Liver (tissue), 9 donors: ENCODE data around the gene SLN. TPM values are rescaled to one million over a fixed set of nuclear protein-coding genes. Genes with fewer than 3 reads are reported as not detected.

Source experiments
- DNase-seq: peaks from one replicate; pipeline ENCODE4 v3.0.0-alpha.2; 2017; ENCODE audit warnings: low spot score
- H3K27ac ChIP-seq, 2 donors: one replicate each; pipeline ENCODE4 v1.7.0; 2013; ENCODE audit warnings: inconsistent platforms in 2 of 2, low read length in 2 of 2, control low read depth in 1 of 2, low read depth in 1 of 2, mild to moderate bottlenecking in 1 of 2
- H3K27me3 ChIP-seq, 4 donors: one replicate each; pipeline versions ENCODE4 v1.6.1 to v1.7.0; 2013; ENCODE audit warnings: low read length in 3 of 4, inconsistent platforms in 1 of 4, mild to moderate bottlenecking in 1 of 4, moderate library complexity in 1 of 4; ENCODE audit not compliant: control insufficient read depth in 4 of 4, insufficient read depth in 4 of 4
- H3K36me3 ChIP-seq, 4 donors: one replicate each; pipeline versions ENCODE4 v1.6.1 to v1.7.0; 2013; ENCODE audit warnings: low read length in 3 of 4, mild to moderate bottlenecking in 3 of 4, low read depth in 1 of 4, moderate library complexity in 1 of 4; ENCODE audit not compliant: control insufficient read depth in 4 of 4, insufficient read depth in 3 of 4
- H3K4me1 ChIP-seq, 4 donors: one replicate each; pipeline versions ENCODE4 v1.6.1 to v1.7.0; 2013; ENCODE audit warnings: low read length in 3 of 4, mild to moderate bottlenecking in 3 of 4, moderate library complexity in 1 of 4; ENCODE audit not compliant: control insufficient read depth in 4 of 4, insufficient read depth in 4 of 4
- H3K4me3 ChIP-seq, 3 donors: one replicate each; pipeline versions ENCODE4 v1.6.1 to v1.7.0; 2013; ENCODE audit warnings: low read length in 3 of 3, control low read depth in 1 of 3, low read depth in 1 of 3, mild to moderate bottlenecking in 1 of 3
- H3K9ac ChIP-seq, 2 donors: one replicate each; pipeline ENCODE4 v1.7.0; 2013; ENCODE audit warnings: low read length in 2 of 2, mild to moderate bottlenecking in 2 of 2, moderate library complexity in 2 of 2, control low read depth in 1 of 2, low read depth in 1 of 2
- H3K9me3 ChIP-seq, 4 donors: one replicate each; pipeline versions ENCODE4 v1.6.1 to v1.7.0; 2013; ENCODE audit warnings: low read length in 3 of 4; ENCODE audit not compliant: control insufficient read depth in 4 of 4
- ATF3 ChIP-seq: IDR thresholded peaks from 2 replicates; pipeline ENCODE4 v1.6.1; 2016; ENCODE audit warnings: antibody characterized with exemption
- EGR1 ChIP-seq, 2 donors: IDR thresholded peaks; 2 replicates each; pipeline ENCODE4 v1.6.1; 2016 to 2018; ENCODE audit warnings: antibody characterized with exemption in 2 of 2, low read depth in 2 of 2
- FOXA2 ChIP-seq: IDR thresholded peaks from 2 replicates; pipeline ENCODE4 v1.6.1; 2016; ENCODE audit warnings: antibody characterized with exemption
- GABPA ChIP-seq, 2 donors: IDR thresholded peaks in 1 of 2; conservative IDR thresholded peaks in 1 of 2; 2 replicates each; pipeline ENCODE4 v1.6.1; 2016; ENCODE audit warnings: antibody characterized with exemption in 2 of 2, mild to moderate bottlenecking in 1 of 2, moderate library complexity in 1 of 2
- HNF4A ChIP-seq, 2 donors: conservative IDR thresholded peaks; 2 replicates each; pipeline ENCODE4 v1.6.1; 2016; ENCODE audit warnings: antibody characterized with exemption in 2 of 2, mild to moderate bottlenecking in 2 of 2
- JUND ChIP-seq, 2 donors: IDR thresholded peaks; 2 replicates each; pipeline ENCODE4 v1.6.1; 2016; ENCODE audit warnings: antibody characterized with exemption in 2 of 2
- NR2F2 ChIP-seq: IDR thresholded peaks from 2 replicates; pipeline ENCODE4 v1.6.1; 2016; ENCODE audit warnings: antibody characterized with exemption
- RAD21 ChIP-seq, 2 donors: IDR thresholded peaks; 2 replicates each; pipeline ENCODE4 v1.6.1; 2016; ENCODE audit warnings: antibody characterized with exemption in 2 of 2, mild to moderate bottlenecking in 2 of 2
- RXRA ChIP-seq, 2 donors: IDR thresholded peaks; 2 replicates each; pipeline ENCODE4 v1.6.1; 2017 to 2018; ENCODE audit warnings: antibody characterized with exemption in 2 of 2, mild to moderate bottlenecking in 1 of 2
- SP1 ChIP-seq: IDR thresholded peaks from 2 replicates; pipeline ENCODE4 v1.6.1; 2018; ENCODE audit warnings: antibody characterized with exemption, mild to moderate bottlenecking
- TAF1 ChIP-seq: conservative IDR thresholded peaks from 2 replicates; pipeline ENCODE4 v1.6.1; 2016; ENCODE audit warnings: antibody characterized with exemption, mild to moderate bottlenecking
- YY1 ChIP-seq: IDR thresholded peaks from 2 replicates; pipeline ENCODE4 v1.6.1; 2016; ENCODE audit warnings: antibody characterized with exemption, mild to moderate bottlenecking
- WGBS: extraction: QIAGEN DNeasy Blood & Tissue Kit; methylation state at CpG from one replicate; pipeline ENCODE4 v1.1.7; 2013; 5-methylcytosine and 5-hydroxymethylcytosine counted together
- polyA plus RNA-seq, 2 donors: library from polyadenylated mRNA; stranded (reverse) in 1 of 2; unstranded in 1 of 2; fragments of 200-250 nt in 1 of 2; fragments of >200 nt in 1 of 2; fragmentation: Nextera tagmentation in 1 of 2; extraction: Ambion mirVana in 1 of 2; gene quantifications; one replicate each; pipeline versions ENCODE4 v1.2.1 to v1.2.3, GENCODE V29; 2013 to 2015
- total RNA-seq, 2 donors: library from RNA; depleted of rRNA; stranded (reverse); fragments of >200 nt; gene quantifications; one replicate each; pipeline ENCODE4 v1.2.3, GENCODE V29; 2014
- TF ChIP-seq, protein P1 (sequence below): IDR thresholded peaks from 2 replicates; pipeline ENCODE4 v1.6.1; 2016; ENCODE audit warnings: antibody characterized with exemption
- TF ChIP-seq, protein P2 (sequence below): IDR thresholded peaks from 2 replicates; pipeline ENCODE4 v1.6.1; 2016; ENCODE audit warnings: antibody characterized with exemption, mild to moderate bottlenecking
- TF ChIP-seq, protein P3 (sequence below): fragments of 150-350 bp; IDR thresholded peaks from 2 replicates; pipeline ENCODE4 v1.5.1; 2017; ENCODE audit warnings: improper control_type of control experiment, low read depth, low read length; ENCODE audit not compliant: missing input control
- donor health status: healthy.
- donor health status: healthy.
- donor health status: healthy.
- donor health status: healthy.
- donor health status: healthy.

Gene SLN
- total and polyA plus RNA-seq, 4 donors = not detected

GRCh38 chr11:107720303-107720774 is 8.5 kb upstream of the SLN start:
- DNase-seq = no peak
- Histone ChIP-seq H3K27me3 (peaks cover 0 to 3% (median 0%) of the 10 kb centered on the region in 4 donors), H3K27ac (no peak overlapping the region), H3K9me3 (no peaks in the 10 kb centered on the region), H3K9ac (no peak overlapping the region), H3K4me3 (no peak overlapping the region), H3K4me1 (no peaks in the 10 kb centered on the region), H3K36me3 (no peaks in the 10 kb centered on the region)
- 32% methylated on average over 2 of the region's 2 CpGs for WGBS
- TF ChIP-seq RXRA (IDR thresholded peaks at IDR 0.05) (no peak), EGR1 (IDR thresholded peaks at IDR 0.05; ENCODE audit: low read depth in 2 of 2) (no peak), GABPA (IDR thresholded peaks at IDR 0.05 in 1 of 2, conservative IDR thresholded peaks at IDR 0.05 in 1 of 2) (no peak), RAD21 (IDR thresholded peaks at IDR 0.05) (no peak), NR2F2 (no peak), SP1 (no peak), HNF4A (conservative IDR thresholded peaks at IDR 0.05) (no peak), JUND (IDR thresholded peaks at IDR 0.05) (no peak), FOXA2 (no peak), ATF3 (no peak), YY1 (no peak)
- TF ChIP-seq, protein P1, sequence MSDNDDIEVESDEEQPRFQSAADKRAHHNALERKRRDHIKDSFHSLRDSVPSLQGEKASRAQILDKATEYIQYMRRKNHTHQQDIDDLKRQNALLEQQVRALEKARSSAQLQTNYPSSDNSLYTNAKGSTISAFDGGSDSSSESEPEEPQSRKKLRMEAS = no peak
- TF ChIP-seq, protein P2, sequence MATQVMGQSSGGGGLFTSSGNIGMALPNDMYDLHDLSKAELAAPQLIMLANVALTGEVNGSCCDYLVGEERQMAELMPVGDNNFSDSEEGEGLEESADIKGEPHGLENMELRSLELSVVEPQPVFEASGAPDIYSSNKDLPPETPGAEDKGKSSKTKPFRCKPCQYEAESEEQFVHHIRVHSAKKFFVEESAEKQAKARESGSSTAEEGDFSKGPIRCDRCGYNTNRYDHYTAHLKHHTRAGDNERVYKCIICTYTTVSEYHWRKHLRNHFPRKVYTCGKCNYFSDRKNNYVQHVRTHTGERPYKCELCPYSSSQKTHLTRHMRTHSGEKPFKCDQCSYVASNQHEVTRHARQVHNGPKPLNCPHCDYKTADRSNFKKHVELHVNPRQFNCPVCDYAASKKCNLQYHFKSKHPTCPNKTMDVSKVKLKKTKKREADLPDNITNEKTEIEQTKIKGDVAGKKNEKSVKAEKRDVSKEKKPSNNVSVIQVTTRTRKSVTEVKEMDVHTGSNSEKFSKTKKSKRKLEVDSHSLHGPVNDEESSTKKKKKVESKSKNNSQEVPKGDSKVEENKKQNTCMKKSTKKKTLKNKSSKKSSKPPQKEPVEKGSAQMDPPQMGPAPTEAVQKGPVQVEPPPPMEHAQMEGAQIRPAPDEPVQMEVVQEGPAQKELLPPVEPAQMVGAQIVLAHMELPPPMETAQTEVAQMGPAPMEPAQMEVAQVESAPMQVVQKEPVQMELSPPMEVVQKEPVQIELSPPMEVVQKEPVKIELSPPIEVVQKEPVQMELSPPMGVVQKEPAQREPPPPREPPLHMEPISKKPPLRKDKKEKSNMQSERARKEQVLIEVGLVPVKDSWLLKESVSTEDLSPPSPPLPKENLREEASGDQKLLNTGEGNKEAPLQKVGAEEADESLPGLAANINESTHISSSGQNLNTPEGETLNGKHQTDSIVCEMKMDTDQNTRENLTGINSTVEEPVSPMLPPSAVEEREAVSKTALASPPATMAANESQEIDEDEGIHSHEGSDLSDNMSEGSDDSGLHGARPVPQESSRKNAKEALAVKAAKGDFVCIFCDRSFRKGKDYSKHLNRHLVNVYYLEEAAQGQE = no peak
- TF ChIP-seq, protein P3, sequence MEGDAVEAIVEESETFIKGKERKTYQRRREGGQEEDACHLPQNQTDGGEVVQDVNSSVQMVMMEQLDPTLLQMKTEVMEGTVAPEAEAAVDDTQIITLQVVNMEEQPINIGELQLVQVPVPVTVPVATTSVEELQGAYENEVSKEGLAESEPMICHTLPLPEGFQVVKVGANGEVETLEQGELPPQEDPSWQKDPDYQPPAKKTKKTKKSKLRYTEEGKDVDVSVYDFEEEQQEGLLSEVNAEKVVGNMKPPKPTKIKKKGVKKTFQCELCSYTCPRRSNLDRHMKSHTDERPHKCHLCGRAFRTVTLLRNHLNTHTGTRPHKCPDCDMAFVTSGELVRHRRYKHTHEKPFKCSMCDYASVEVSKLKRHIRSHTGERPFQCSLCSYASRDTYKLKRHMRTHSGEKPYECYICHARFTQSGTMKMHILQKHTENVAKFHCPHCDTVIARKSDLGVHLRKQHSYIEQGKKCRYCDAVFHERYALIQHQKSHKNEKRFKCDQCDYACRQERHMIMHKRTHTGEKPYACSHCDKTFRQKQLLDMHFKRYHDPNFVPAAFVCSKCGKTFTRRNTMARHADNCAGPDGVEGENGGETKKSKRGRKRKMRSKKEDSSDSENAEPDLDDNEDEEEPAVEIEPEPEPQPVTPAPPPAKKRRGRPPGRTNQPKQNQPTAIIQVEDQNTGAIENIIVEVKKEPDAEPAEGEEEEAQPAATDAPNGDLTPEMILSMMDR = no peak

DNA sequence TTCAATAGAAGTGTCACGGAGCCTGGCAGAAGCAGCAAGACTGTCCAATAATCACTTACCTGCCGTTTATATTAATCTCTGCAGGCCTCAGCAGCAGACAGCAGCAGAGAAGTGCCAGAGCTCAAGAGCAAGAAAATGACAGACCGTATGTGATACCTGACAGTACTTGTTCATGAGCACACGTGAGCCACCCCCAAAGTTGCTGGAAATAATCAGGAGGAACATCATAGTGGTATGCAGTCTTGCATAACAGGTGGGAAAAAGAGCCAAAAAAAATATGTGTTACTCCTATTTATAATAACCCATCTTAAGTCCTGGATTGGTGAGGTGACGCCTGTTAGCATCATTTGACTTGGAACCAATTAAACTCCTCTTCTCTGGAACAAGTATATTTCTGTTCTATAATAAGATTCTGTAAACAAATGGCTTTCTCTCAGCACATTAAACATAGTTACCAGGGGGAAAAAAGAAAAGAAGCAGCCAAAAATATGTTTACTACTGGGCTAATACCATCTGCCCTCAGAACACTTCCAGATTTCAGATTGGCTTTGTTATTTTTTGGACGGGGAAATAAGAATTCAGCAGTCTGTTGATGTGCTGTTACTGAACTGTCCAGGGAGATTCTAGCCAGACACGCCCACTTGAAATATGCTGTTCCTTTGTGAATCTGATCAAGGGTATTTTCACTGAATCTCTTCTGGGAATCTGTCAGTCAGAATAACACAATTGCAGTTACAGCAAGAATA is 7.9 kb upstream of the SLN start:
- H3K9ac ChIP-seq = no peak overlapping the region
- DNase-seq = no peak
- 65% methylated on average over 7 of the region's 7 CpGs for WGBS
- H3K36me3 ChIP-seq = no peaks in the 10 kb centered on the region
- H3K27me3 ChIP-seq = peaks cover 0 to 7% (median 0%) of the 10 kb centered on the region in 4 donors
- H3K4me1 ChIP-seq = no peaks in the 10 kb centered on the region
- no peak overlapping the region for H3K4me3 ChIP-seq
- no peaks in the 10 kb centered on the region for H3K9me3 ChIP-seq
- no peak overlapping the region for H3K27ac ChIP-seq
- TF ChIP-seq SP1 = no peak
- TF ChIP-seq, protein P2 = no peak
- TF ChIP-seq RAD21 (IDR thresholded peaks at IDR 0.05) = no peak
- TF ChIP-seq HNF4A (conservative IDR thresholded peaks at IDR 0.05) = no peak
- no peak for TF ChIP-seq NR2F2
- no peak for TF ChIP-seq GABPA (IDR thresholded peaks at IDR 0.05 in 1 of 2, conservative IDR thresholded peaks at IDR 0.05 in 1 of 2)
- TF ChIP-seq JUND (IDR thresholded peaks at IDR 0.05) = no peak
- no peak for TF ChIP-seq EGR1 (IDR thresholded peaks at IDR 0.05; ENCODE audit: low read depth in 2 of 2)
- no peak for TF ChIP-seq TAF1
- TF ChIP-seq, protein P3 = no peak
- TF ChIP-seq, protein P1 = no peak
